ENCODE results near the gene MEMO1. TPM values are rescaled to one million over a fixed set of nuclear protein-coding genes. Genes with fewer than 3 reads are reported as not detected.

Gene MEMO1
- total and polyA plus RNA-seq, 9 of the 15 experiments (the other 6 are each of a cell fraction or from before 2014, with no cell fraction given) = 22.1 to 87.7 (median 61.2) TPM

DNA sequence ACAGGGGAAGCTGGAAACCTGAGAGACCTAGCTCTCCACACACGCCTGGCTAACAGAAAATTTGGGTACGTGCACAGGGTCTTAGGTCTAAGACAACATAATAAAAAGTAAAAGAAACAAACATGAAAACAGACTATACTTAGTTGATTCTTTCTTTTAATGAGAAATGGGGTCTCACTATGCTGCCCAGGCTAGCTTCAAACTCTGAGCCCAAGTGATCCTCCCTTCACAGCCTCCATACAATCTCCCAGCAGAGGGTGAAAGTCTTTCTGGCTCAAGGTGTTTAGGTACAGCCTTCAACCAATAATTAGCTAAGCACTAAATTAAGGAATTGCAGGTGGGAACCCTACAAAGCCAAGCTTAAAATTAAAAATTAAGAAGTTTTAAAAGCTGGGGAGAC, 116.2 kb downstream of the MEMO1 start:
- Histone ChIP-seq H3K27me3 (ENCODE audit: control insufficient read depth in 2 of 2, insufficient read depth in 2 of 2, low read length in 2 of 2) (no peaks in the 10 kb centered on the region), H2AFZ (ENCODE audit: low read depth, low read length) (no peak overlapping the region), H3K4me1 (replicated peaks in 1 of 2; ENCODE audit: control insufficient read depth in 2 of 2, insufficient read depth in 2 of 2, low read length in 2 of 2) (no peaks in the 10 kb centered on the region), H3K36me3 (ENCODE audit: control insufficient read depth, insufficient read depth, low read length) (peaks cover 28% of the 10 kb centered on the region; the same call in 2 of the 3 replicates), H3K9me3 (replicated peaks; ENCODE audit: control insufficient read depth, insufficient read depth, low read depth, low read length) (0 out of 2 replicates have a peak, but pooled peaks cover 2% of the 10 kb centered on the region), H3K9me1 (ENCODE audit: control insufficient read depth, insufficient read depth, low read length) (no peaks in the 10 kb centered on the region), H3K79me2 (ENCODE audit: control insufficient read depth, insufficient read depth, low read length) (peaks cover 5% of the 10 kb centered on the region; the same call in 2 of the 3 replicates), H3K4me3 (no peak overlapping the region), H3K9ac (ENCODE audit: insufficient read depth in 1 of 2, low read depth in 2 of 2, low read length in 2 of 2) (no peak overlapping the region), H3K4me2 (ENCODE audit: insufficient read depth, low read length) (no peak overlapping the region), H4K20me1 (replicated peaks; ENCODE audit: control insufficient read depth, insufficient read depth, low read length) (no peaks in the 10 kb centered on the region), H3K27ac (ENCODE audit: extremely low read depth, low read depth, low read length) (no peak overlapping the region)
- intact Hi-C loops (cut with micrococcal nuclease) (no loop called here), in situ Hi-C loops (cut with MboI) (no loop called here)
- 90% methylated on average over 2 of the region's 2 CpGs for WGBS (ENCODE audit: insufficient coverage, low coverage, missing lambda C conversion rate)
- CTCF ChIA-PET (ENCODE audit: low intra/inter-chr PET ratio) = no interaction called here
- TF ChIP-seq ZSCAN32 (CRISPR knock-in tag; IDR thresholded peaks at IDR 0.05) = no peak
- peak; percentile 80 for TF ChIP-seq ZNF121 (CRISPR knock-in tag; conservative IDR thresholded peaks at IDR 0.05)
- no TSS peak for BruUV-seq (replicated peaks)
- DNase-seq (ENCODE audit: extremely low read depth in 1 of 4, low spot score in 3 of 4) = no peak
- FAIRE-seq = no peak
- no peak for ATAC-seq
- POLR2A ChIA-PET = no interaction called here

GRCh38 chr2:31893094-31893493, 117.7 kb downstream of the MEMO1 start:
- H3K4me2 ChIP-seq (ENCODE audit: insufficient read depth, low read length) = no peak overlapping the region
- H3K9me1 ChIP-seq (ENCODE audit: control insufficient read depth, insufficient read depth, low read length) = no peaks in the 10 kb centered on the region
- intact Hi-C loops (cut with micrococcal nuclease) (no loop called here), in situ Hi-C loops (cut with MboI) (no loop called here)
- TF ChIP-seq CEBPB (tag; IDR thresholded peaks at IDR 0.05) = 0 out of 2 replicates have a peak, but pooled peaks have one; percentile 57
- no peak for TF ChIP-seq CHD1 (IDR thresholded peaks at IDR 0.05; ENCODE audit: low read length)
- no peak for TF ChIP-seq CEBPG (CRISPR knock-in tag; IDR thresholded peaks at IDR 0.05)
- TF ChIP-seq CEBPG (tag; conservative IDR thresholded peaks at IDR 0.05 in 1 of 2, IDR thresholded peaks at IDR 0.05 in 1 of 2) = peak in 1 of 2 experiments; percentile 29; a peak in 1 of 4 replicates
- ATAC-seq = no peak
- no peak overlapping the region for H2AFZ ChIP-seq (ENCODE audit: low read depth, low read length)
- H3K36me3 ChIP-seq (ENCODE audit: control insufficient read depth, insufficient read depth, low read length) = peaks cover 28% of the 10 kb centered on the region; the same call in 2 of the 3 replicates
- BruUV-seq (replicated peaks) = no TSS peak
- no peaks in the 10 kb centered on the region for H3K4me1 ChIP-seq (replicated peaks in 1 of 2; ENCODE audit: control insufficient read depth in 2 of 2, insufficient read depth in 2 of 2, low read length in 2 of 2)
- peaks cover 5% of the 10 kb centered on the region; the same call in 2 of the 3 replicates for H3K79me2 ChIP-seq (ENCODE audit: control insufficient read depth, insufficient read depth, low read length)
- no peak overlapping the region for H3K27ac ChIP-seq (ENCODE audit: extremely low read depth, low read depth, low read length)
- H3K4me3 ChIP-seq = no peak overlapping the region
- DNase-seq (ENCODE audit: extremely low read depth in 1 of 4, low spot score in 3 of 4) = no peak
- H4K20me1 ChIP-seq (replicated peaks; ENCODE audit: control insufficient read depth, insufficient read depth, low read length) = no peaks in the 10 kb centered on the region
- no peaks in the 10 kb centered on the region for H3K9me3 ChIP-seq (replicated peaks; ENCODE audit: control insufficient read depth, insufficient read depth, low read depth, low read length)
- ChIA-PET CTCF (ENCODE audit: low intra/inter-chr PET ratio) (no interaction called here), POLR2A (interaction anchor here (1.3 kb wide), 1 partner anchor 13 kb away, joined by 3 read pairs; no protein-coding TSS in a partner anchor)
- WGBS (ENCODE audit: insufficient coverage, low coverage, missing lambda C conversion rate) = 93% methylated on average over 1 of the region's 1 CpG
- no peaks in the 10 kb centered on the region for H3K27me3 ChIP-seq (ENCODE audit: control insufficient read depth in 2 of 2, insufficient read depth in 2 of 2, low read length in 2 of 2)
- FAIRE-seq = no peak
- H3K9ac ChIP-seq (ENCODE audit: insufficient read depth in 1 of 2, low read depth in 2 of 2, low read length in 2 of 2) = no peak overlapping the region
